Muscle layer of colon (tissue), 2 donors: ENCODE measurements around the gene MYO1E.

ENCODE experiments used
- H3K27ac ChIP-seq: one replicate; pipeline ENCODE4 v1.7.0; 2013; ENCODE audit warnings: low read depth, mild to moderate bottlenecking, low read length, moderate library complexity
- H3K27me3 ChIP-seq, 2 donors: one replicate each; pipeline ENCODE4 v1.7.0; 2013; ENCODE audit warnings: low read length in 2 of 2, mild to moderate bottlenecking in 2 of 2; ENCODE audit not compliant: insufficient read depth in 2 of 2, control insufficient read depth in 1 of 2
- H3K36me3 ChIP-seq: one replicate; pipeline ENCODE4 v1.7.0; 2013; ENCODE audit warnings: mild to moderate bottlenecking, low read length; ENCODE audit not compliant: insufficient read depth
- H3K4me1 ChIP-seq: one replicate; pipeline ENCODE4 v1.7.0; 2013; ENCODE audit warnings: mild to moderate bottlenecking, low read length; ENCODE audit not compliant: insufficient read depth
- H3K4me3 ChIP-seq, 2 donors: one replicate each; pipeline ENCODE4 v1.7.0; 2013; ENCODE audit warnings: low read length in 2 of 2, low read depth in 1 of 2, mild to moderate bottlenecking in 1 of 2, moderate library complexity in 1 of 2
- H3K9ac ChIP-seq: one replicate; pipeline ENCODE4 v1.7.0; 2013; ENCODE audit warnings: low read length
- H3K9me3 ChIP-seq: one replicate; pipeline ENCODE4 v1.7.0; 2013; ENCODE audit warnings: mild to moderate bottlenecking, low read length
- donor health status: abdominal sarcoma.
- donor health status: Adenocarcinoma of cecum.

MYO1E gene

GRCh38 chr15:59099162-59099685 lies 273.4 kb downstream of the MYO1E start:
- no peak overlapping the region for H3K9ac ChIP-seq
- H3K4me3 ChIP-seq: no peak overlapping the region
- peaks cover 18% of the 10 kb centered on the region for H3K36me3 ChIP-seq
- peaks cover 2% of the 10 kb centered on the region for H3K4me1 ChIP-seq
- H3K27ac ChIP-seq: no peak overlapping the region
- H3K9me3 ChIP-seq: no peaks in the 10 kb centered on the region
- H3K27me3 ChIP-seq: no peaks in the 10 kb centered on the region

DNA sequence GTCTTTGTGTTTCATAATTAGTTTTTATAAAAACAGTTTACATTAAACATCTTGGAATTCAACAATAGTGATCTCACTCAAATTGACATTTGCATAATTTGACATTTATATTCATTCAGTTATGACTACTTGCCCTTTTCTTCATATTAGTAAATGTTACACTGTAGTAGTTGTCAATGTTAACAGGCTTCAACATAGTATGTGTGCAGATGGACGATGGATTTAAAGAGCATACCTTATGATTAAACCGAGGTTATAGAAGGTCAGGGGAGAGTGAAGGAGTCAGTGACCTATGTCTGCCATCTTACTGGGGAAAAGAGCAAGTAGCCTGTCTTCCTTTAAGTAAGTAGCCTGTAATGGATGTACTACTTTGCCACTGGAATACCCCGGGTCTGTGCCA lies 276.2 kb downstream of the MYO1E start:
- Histone ChIP-seq H3K4me1 (no peaks in the 10 kb centered on the region), H3K27ac (no peak overlapping the region), H3K9ac (no peak overlapping the region), H3K36me3 (peaks cover 32% of the 10 kb centered on the region), H3K4me3 (no peak overlapping the region), H3K9me3 (no peaks in the 10 kb centered on the region), H3K27me3 (no peaks in the 10 kb centered on the region)

- H3K9me3 ChIP-seq: no peaks in the 10 kb centered on the region
Observed at GRCh38 chr15:59094077-59094476, 278.6 kb downstream of the MYO1E start.

GRCh38 chr15:59087731-59088130 lies 284.9 kb downstream of the MYO1E start:
- Histone ChIP-seq H3K36me3 (peaks cover 30% of the 10 kb centered on the region), H3K9ac (no peak overlapping the region)

More at GRCh38 chr15:59094077-59094476, 278.6 kb downstream of the MYO1E start:
- Histone ChIP-seq H3K36me3 (peaks cover 32% of the 10 kb centered on the region), H3K9ac (no peak overlapping the region), H3K4me1 (no peaks in the 10 kb centered on the region), H3K4me3 (no peak overlapping the region), H3K27me3 (no peaks in the 10 kb centered on the region), H3K27ac (no peak overlapping the region)

More at GRCh38 chr15:59087731-59088130, 284.9 kb downstream of the MYO1E start:
- H3K4me3 ChIP-seq: no peak overlapping the region
- no peaks in the 10 kb centered on the region for H3K9me3 ChIP-seq
- H3K4me1 ChIP-seq: no peaks in the 10 kb centered on the region
- H3K27me3 ChIP-seq: no peaks in the 10 kb centered on the region
- H3K27ac ChIP-seq: no peak overlapping the region
